ENCODE data around the gene OR7D2.
"Not testable (repeated sequence)": the region's sequence is repeated elsewhere in the genome, so short reads cannot be mapped to it uniquely, and the experiment has no call there.

The OR7D2 gene

DNA sequence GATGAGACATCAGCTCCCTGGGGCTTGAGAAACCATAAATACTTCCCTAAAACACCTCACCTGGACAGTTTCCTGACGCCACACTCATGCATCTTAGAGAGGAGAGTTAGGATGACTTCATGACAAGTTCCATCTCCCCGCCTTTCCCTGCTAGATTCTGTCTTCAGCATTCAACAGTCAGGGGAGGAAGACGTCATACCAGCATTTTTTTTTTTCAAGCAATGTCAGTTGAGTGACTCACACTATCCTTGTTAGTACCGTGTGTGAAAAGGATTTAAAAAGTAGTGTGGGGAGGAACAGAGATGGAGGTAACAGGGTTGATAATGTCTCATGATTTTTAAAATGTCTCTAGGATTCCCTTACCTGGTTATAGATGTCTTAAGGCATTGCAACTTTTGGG is at the start of gene OR7D2:
OR7D2 (plus strand) TSS at position 79 of the 400 bp plus-strand sequence. CDS start 6,803 bp downstream, outside the sequence.
- DNase-seq (ENCODE audit: low read depth) = no peak

DNA sequence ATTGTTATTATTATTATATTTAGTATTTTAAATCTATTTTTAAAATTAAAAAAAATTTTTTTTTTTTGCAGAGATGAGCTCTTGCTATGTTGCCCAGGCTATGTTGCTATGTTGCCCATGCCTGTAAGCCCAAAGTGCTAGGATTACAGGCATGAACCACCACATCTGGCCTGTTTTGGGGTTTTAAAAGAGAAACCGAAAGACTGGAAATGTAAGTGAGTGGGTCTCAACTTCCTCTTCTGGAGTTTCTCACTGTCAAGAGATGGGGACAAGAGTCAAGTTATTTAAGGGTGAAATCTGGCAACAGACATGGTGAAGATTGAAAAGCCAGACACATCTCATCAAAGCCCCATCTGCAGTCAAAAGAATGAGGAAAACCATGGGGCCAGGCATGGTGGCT is 47.8 kb upstream of the OR7D2 start:
- no peak for DNase-seq (ENCODE audit: low read depth)

DNA sequence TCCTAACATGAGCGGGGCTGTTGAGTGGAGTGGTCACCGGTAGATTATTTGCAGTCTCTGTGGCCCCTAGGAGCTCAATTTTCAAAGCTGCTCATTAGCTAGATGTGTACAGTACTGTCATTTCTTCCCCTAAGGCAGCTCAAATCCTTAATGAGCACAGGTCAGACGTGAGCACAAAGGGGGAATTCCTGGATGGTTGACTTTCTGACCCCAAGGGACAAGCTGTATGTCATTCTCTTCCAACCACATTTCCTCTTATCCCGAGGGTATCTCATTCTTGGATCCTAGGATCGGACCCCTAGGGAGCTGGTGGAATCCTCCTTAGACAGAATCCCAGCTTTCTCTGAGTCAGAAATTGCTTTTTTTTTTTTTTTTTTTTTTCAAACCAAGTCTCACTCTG is 46.4 kb upstream of the OR7D2 start:
- no peak for DNase-seq (ENCODE audit: low read depth)

DNA sequence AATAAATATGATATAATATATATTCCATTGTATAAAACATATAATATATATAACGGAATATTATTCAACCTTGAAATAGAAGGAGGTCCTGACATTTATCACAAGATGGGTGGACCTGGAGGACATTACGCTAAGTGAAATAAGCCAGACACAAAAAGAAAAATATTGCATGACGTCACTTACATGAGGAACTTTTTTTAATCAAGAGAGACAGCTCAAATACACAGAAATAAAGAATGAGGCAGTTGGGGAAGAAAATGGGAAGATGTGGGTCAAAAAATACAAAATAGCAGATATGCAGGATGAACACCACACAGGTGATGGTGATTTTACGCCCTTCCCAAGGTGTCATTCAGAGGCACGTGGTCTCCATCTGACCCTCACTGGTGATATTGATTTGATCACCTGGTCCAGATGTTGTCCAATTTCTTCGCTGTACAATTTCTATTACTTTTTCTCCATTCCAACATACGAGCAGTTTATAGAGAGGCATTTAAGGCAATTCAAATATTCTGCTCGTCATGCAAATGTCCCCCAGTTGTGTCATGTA is 39.1 kb upstream of the OR7D2 start:
- peak; percentile 9 for DNase-seq (ENCODE audit: low read depth)

DNA sequence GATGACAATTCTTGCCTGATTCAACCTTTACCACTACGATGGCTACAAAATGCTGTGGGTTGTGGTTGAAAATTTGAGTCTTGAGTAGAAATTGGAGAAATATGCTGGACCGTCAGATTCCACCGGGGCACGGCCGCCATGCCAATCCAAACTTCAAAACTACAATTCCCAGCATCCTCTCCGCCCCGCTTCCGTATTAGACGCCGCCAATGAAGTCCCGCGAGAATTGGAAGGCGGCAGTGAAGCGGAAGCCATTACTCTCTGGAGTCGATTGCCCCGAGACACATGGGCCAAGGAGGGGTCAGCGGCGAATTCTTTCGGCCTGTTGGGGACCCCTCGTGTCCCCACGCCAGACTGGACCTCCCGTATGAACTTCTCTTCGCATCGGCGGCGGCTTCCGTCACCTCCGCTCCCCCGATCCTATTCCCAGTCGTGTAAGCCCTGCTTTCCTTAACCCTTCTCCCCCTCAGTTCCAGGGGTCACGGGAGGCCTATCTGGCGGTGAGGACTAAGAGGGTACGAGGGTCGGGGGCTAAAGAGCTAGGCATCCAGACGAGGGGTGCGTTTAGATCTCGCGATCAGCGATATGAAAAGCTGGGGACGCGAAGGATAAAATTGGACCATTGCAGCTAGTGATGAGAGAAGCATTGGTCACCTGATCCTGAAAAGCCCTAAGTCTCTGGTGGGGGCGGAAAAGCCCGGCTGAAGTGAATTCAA is 38.5 kb upstream of the OR7D2 start, which contains the start of gene ZNF317:
ZNF317 (plus strand) TSS at position 239 of the 716 bp plus-strand sequence. CDS start 15,620 bp downstream, outside the sequence.
- peak; percentile 85 for DNase-seq (ENCODE audit: low read depth)

DNA sequence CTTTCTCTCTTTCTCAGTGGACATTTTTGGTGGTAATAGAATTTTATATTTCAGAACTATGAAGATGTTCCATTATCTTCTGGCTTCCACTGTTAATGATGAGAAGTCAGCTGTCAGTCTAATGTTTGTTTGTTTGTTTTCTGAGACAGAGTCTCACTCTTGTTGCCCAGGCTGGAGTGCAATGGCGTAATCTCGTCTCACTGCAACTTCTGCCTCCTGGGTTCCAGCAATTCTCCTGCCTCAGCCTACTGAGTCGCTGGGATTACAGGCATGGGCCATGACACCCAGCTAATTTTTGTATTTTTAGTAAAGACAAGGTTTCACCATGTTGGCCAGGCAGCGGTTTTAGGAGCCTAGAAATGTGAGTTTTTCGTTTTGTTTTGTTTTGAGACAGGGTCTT is 33.9 kb upstream of the OR7D2 start:
- peak; percentile 23 for DNase-seq (ENCODE audit: low read depth)

DNA sequence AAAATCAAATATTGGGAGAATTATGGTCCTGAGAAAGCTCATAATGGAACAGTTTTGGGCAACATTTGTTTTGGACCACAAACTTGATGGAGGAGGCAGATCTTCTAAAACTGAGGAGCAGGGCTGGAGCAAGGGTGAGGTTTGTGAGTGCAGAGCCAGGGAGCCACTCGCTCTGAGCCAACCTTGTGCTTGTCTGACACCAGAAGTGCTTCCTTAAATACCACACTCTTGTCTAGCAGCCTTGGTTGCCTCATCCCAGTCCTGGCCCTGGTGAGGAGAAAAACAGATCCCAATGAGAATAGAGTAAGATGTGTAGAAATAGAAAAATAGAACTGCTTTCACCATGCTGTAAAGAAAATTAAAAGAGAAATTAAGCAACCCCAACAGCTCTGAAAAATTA is 31.9 kb upstream of the OR7D2 start:
- DNase-seq (ENCODE audit: low read depth) = no peak

DNA sequence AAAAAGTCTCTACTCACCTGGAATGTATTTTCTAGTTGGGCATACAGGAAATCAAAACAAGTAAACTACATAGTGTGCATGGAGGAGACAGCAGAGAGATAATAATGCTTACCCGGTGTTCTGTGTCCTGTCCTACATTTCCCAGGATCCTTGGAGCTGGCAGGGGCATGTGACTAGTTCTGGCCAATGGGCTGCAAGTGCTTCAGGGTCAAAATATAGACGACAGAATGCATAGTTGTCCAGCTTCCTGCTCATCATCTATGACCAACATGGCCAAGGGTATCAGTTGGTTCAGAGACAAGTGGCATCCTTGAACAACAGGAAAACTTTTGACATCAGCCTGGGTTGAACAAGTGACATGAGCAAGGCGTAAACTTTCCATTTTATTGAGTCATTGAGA is 30.1 kb upstream of the OR7D2 start:
- no peak for DNase-seq (ENCODE audit: low read depth)

DNA sequence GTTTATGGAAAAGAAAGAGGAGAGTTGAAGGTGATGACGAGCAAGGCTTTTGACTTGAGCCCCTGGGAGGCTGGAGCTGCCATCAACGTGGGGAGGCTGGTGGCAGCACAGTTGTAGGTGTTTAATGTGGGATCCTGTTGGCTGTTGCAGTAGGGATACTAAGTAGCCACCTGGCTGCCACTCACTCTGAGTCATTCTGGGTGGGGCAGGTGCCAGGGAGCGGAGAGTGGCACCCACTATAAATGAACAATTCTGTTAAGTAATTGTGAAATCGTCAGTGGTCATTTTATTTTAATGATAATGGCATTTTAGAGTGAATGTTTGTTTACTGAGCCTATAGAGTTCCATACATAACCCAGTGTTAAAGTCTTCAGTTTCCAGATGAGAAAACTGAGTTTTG is 28.8 kb upstream of the OR7D2 start:
- no peak for DNase-seq (ENCODE audit: low read depth)

DNA sequence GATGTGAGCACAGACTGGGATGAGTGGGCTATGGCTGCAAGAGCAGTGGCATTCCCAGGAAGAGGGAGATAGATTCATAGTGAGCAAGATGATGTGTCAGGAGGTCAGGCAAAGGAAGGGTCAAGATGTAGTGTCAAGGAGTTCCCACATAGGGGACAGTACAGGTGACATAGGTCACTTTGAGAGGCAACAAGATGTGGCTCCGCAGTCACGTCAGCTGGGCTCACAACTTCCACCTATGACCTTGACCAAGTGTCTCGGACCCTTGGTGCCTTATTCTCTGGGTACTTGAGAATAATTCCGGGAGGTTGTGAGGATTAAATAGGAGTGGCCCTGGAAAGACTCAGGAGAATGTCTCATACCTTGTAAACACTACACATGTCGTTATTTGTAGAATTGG is 28.1 kb upstream of the OR7D2 start:
- no peak for DNase-seq (ENCODE audit: low read depth)

DNA sequence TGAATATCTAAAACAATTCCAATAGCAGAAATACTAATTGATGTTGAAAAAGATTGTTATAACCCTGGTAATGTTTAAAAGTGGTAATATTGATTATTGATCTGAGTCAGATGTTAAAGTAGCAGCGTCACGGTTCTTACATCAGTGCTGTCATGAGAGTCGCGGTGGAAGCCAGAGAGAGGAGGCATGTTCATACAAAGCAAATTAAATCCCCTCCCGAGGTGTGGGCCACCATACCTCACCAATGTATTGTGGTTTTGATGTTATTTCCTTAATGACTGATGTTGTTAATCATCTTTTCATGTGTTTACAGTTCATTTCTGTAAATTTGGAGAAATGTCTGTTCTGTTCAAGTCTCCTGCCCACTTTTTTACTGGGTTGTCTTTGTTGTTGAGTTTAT is 27.4 kb upstream of the OR7D2 start:
- no peak for DNase-seq (ENCODE audit: low read depth)

DNA sequence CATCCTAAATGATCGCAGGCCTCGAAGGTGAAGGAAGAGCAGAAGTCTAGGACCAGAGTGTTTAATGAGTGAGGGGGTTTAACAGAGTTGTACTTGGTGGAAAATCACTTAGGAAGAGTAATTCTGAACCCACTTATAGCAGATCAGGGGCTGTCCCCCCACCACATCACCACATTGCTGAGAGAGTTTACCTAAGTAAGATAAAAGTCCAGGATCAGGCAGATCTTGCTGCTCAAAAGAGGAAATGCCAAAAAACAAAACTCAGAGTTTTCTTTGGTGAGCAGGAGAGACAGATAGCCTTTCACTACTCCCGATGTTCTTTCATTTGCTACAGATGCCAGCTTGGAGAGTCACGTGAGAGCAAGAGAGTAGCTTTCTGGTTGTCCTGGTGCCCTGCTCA is 23.2 kb upstream of the OR7D2 start:
- DNase-seq (ENCODE audit: low read depth) = no peak

DNA sequence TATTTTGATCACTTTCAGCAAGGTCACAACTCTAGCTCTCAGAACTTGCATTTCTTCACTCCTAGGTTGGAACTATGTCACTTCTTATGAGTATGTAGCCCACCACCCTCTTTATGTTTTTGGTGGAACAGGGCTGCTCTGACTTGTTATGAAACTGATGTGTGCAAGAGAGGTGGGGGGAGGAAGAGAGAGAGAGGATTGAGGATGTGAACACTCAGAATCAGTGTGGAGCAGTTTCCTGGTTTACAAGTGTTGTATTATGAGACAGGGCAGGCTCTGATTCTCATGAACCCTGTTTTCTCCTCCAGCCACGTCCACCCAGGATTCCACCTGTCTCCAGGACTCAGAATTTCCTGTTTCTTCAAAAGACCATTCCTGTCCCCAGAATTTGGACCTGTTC is 22.5 kb upstream of the OR7D2 start:
- DNase-seq (ENCODE audit: low read depth) = no peak

DNA sequence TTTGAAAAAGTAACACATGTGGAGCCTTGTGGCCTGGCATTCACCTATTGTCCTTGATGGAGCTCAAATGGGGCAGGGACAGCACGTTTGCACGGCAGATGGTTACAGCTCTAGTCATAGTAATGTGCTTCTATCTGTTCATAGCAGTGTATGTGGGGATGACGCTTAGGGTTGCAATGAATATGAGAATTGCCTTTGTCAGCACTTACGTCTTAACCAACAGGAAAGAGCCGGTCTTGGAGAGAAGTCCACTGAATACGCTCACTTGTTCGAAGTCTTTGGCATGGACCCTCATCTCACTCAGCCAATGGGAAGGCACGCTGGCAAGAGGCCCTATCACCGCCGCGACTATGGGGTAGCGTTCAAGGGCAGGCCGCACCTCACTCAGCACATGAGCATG is 18.9 kb upstream of the OR7D2 start:
- no peak for DNase-seq (ENCODE audit: low read depth)

DNA sequence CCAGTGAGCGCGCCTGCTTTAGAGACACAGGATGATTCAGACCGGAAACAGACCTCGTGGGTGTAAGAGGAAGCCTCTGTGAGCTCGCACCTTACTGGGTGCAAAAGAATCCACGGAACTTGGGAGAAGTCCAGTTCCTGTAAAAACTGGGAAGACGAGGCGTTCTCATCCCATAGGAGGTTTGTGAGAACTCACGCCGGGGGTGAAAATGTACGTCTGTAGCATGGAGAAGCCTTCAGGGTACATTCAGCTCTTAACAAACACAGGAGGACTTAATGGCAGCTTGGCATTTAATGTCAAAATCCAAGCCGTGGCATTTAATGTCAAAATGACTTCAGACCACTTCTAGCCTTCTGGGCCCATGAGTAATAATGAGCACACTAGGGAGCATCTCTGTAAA is 17.4 kb upstream of the OR7D2 start:
- no peak for DNase-seq (ENCODE audit: low read depth)

DNA sequence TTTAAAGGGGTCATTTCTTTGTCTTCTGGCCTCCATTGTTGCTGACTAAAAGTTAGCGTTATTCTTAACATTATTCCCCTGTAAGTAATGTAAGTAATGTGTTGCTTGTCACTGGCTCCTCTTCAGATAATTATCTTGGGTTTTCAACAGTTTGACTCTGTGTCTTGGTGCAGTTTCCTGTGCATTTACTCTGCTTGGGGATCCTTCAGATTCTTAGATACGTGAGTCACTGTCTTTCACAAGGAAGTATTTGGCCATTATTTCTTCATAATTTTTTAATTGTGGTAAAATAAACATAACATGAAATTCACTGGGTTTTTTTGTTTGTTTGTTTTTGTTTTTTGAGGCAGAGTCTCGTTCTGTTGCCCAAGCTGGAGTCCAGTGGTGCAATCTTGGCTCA is 13.5 kb upstream of the OR7D2 start:
- DNase-seq (ENCODE audit: low read depth) = peak; percentile 32

DNA sequence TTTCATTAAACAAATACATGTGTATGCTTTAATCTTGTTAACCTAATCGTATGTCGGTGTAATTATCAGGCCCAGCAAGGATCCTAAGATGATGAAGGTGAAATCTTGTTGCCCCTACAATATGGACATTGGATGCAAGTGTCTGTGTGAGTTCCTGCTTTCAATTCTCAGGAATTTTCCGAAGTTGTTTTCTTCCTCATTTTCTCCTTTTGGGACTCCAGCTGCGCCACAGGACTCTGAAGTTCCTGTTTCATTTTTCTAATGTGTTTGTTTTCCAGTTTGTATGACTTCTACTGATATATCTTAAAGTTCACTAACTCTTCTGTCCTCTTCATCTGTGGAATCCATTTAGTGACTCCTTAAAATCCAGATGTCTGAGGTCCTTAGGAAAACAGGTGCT is 11.9 kb upstream of the OR7D2 start:
- DNase-seq (ENCODE audit: low read depth) = no peak

DNA sequence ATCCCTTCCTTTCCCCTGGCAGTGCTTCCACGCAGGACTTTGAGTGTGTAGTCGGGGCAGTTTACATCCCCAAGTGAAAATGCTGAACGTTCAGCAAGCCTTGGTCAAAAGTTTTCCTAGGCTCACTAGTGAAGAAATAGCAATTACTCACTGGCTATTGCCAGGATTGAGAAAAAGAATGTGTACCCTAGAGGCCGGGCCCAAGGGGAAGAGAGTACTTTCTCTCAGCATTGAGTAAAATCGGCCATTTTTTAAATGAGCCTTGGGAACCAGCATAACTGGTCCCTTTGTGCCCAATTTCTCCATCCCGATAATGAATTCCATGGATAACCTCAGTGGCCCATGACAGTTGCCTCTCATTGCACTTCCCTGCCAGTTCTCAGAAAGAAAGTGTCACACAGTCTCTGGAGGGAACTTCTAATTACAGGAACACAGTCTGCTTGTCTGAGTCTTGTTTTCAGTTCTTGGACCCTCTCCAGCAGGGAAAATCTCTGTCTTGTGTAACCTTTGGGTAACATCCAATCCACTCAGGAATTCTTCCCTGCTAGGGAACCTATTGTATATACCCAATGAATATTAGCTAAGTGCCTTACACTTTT is 7.3 kb upstream of the OR7D2 start:
- peak; percentile 13 for DNase-seq (ENCODE audit: low read depth)

DNA sequence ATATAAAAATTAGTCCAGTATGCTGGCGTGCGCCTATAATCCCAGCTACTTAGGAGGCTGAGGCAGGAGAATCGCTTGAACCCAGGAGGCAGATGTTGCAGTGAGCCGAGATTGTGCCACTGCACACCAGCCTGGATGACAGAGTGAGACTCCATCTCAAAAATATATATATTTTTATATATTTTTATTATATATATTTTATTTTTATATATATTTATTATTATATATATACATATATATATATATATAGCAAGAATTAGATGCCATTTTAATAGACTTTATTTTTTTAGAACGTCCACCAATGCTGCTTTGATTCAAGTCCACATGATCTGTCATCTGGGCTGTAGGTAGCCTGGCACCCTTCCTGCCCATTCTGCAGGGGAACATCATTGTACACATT is 3.5 kb upstream of the OR7D2 start:
- DNase-seq (ENCODE audit: low read depth) = no peak

DNA sequence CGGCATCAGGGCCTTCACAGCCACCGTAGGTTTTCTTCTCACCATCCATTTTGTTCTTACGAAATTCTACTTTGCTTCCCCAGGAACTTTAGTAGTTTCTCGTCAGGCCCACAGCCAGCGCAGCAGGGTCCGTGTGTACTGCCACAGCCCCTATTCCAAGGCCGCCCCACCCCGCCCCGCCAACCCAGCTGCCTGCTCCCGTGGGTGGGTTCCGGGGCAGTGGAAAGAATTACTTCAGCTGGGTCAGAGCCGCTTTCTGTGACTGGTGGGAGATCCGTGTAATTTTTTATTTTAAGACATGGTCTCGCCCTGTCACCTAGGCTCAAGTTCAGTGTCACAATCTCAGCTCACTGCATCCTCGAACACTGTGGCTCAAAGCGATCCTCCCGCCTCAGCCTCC is 4.2 kb downstream of the OR7D2 start:
- no peak for DNase-seq (ENCODE audit: low read depth)

DNA sequence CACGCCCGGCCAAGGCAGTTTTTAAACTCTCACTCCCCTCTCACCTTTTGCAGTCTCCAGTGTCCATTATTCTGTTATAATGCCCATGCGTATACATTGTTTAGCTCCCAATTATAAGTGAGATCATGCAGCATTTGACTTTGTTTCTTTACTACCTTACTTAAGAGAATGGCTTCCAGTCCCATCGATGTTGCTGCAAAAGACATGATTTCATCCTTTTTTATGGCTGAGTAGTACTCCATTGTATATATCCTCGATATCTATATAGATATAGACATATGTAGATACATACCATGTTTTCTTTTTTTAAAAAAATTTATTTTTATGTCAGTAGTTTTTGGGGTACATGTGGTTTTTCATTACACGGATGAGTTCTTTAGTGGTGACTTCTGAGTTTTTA is 8.4 kb downstream of the OR7D2 start:
- no peak for DNase-seq (ENCODE audit: low read depth)

DNA sequence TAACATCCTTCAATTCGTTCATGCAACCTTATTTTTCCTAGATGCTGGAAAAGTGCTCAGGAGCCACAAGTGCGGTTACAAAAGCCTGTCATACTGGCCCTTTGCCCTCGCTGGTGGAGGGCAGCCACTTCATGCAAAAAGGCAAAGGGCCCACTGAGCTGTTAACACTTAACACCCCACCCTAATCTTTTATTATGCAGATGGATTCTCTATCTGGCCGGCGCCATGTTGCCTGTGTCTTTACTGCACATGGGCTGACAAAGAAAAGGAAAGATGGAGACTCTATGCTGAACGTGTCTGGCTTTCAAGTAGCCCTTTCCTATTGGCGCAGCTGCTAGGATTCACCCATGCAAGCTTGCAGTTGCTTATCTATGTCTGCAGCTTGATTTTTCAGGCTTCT is 10.8 kb downstream of the OR7D2 start:
- no peak for DNase-seq (ENCODE audit: low read depth)

DNA sequence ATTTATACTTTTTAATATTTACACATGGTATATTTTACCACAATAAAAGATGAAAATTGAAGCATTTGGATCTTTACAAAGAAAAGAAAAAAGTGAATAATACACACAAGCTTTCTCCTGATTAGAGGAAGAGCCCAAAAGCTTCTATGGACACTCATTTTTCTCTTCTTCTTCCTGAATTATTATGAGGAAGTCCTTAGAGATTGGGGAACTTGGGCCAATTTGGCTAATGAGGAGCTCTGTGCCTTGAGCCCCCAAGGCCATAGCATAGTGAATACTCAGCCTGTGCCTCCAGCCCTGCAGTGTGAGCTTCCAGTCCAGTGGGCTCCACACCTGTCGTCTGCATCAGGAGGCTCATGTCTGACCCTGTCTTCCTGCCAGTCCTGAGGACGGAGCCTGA is 19.3 kb downstream of the OR7D2 start:
- not testable (repeated sequence) for DNase-seq (ENCODE audit: low read depth)

Measured in amniotic epithelial cell (primary cell).